HG03095 (cell line): ENCODE results near the gene TESK2.

Experiments
- ATAC-seq: cut with Tn5 transposase; IDR thresholded peaks from one replicate; pipeline ENCODE4 v1.9.1; 2021; ENCODE audit warnings: moderate library complexity; ENCODE audit not compliant: unreplicated experiment

Gene TESK2

DNA sequence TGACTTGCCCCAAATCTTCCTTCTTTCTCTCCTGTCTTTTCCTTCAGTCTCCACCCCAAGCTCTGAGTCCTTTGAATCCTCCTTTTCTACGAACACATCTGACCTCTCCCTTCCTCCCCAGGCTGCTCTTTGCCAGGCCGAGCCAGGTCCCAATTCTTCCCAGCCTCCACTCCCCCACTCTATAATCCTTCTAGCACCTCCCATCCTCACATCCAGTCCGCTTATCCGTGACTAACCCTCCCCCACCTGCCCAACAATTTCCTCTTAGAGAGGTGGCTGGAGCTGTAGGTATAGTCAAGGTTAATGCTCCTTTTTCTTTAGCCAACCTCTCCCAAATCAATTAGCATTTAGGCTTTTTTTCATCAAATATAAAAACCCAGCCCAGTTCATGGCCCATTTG, 173.8 kb downstream of the TESK2 start:
- no peak for ATAC-seq

GRCh38 chr1:45314266-45314665, 176.7 kb downstream of the TESK2 start:
- no peak for ATAC-seq

DNA sequence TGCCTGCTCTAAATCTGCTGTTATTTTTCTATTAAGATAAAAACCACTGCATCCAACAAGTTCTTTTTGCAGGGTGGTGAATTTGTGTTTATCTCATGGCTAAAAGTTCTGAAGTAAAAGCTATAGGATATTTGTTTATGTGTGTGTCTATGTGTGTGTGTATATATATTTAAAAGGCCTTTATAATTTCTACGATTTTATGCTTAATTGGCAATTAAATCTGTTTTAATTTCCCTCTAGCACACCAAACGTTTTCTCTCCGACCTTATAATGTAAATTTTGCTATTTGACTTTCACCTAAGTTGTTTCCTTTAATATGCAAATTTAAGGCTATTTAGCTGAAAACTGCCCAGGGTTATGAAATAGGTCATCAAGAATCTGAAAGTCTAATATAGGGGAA, 184.1 kb downstream of the TESK2 start:
- ATAC-seq, result no peak

DNA sequence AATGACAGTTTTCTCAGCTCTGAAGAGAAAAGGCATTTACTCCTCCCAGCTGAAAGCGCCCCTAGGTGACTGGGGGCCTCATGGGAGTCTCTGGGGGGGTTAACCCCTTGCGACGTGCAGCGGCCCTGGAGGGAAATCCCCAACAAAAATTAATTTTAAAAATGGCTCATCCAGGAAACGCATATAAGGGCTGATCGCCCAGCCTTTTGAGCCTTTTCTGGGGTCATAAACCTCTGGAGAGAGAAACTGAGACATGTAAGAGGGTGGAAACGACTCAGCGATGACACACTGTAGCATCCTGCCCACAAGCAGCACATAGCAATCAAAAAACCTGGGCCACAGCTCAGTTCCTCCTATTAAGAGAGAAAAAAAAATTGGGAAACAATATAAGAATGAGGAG, 184.6 kb downstream of the TESK2 start:
- no peak for ATAC-seq

- no peak for ATAC-seq
Measured at GRCh38 chr1:45305231-45305630, 185.7 kb downstream of the TESK2 start.

GRCh38 chr1:45304311-45305081, 186.5 kb downstream of the TESK2 start:
- ATAC-seq, result peak; percentile 1

DNA sequence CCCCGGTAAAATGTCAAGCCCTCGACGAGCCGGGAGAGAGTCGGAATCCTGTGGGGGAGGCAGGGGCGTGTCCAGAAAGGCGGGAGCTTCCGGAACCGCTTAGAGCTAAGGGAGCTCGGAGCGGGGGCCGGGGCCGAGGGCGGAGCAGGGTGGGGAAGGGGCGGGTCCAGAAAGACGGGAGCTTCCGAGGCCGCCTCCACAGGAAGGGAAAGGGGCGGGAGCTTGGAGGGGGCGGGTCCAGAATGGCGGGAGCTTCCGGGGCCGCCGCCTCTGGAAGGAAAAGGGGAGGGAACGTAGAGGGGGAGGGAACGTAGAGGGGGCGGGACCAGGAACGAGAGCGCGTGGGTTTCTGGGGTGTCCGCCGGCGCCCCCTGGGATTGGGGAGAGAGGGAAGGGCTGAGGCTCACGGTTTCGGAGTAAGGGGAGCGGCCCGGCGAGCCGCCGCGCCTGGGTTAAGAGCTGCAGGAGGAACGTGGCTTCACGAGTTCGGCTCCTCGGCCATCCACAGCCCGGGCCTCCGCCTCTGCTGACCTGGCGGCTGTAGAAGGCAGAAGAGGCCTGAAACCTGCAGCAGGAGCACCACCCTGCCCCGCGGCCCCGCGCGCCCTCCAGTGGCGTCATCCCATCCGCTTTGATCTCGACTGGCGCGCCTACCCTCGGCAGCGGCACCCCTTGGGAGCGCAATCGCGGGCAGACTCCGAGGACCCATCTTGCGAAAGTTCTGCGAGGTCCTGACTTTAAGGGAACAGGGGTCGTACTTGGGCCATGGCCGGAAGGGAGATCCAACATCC, 187.2 kb downstream of the TESK2 start:
- peak; percentile 64 for ATAC-seq

GRCh38 chr1:45302505-45303150, 188.3 kb downstream of the TESK2 start:
- no peak for ATAC-seq

DNA sequence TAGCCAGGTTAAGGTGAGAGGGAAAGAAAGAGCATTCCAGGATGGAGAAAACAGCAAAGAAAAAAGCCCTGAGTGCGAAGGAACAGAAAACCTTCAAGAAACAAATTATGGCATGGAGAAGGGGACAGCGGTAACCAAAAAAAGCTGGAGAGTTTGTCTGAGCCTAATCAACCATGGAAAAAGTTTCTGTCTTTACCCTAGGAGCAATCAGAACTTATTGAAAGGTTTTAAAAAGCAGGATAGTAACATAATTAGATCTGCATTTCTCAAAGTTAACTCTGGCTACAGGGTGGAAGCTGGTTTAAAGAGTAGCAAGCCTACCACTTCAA, 190.3 kb downstream of the TESK2 start:
- ATAC-seq, result no peak

DNA sequence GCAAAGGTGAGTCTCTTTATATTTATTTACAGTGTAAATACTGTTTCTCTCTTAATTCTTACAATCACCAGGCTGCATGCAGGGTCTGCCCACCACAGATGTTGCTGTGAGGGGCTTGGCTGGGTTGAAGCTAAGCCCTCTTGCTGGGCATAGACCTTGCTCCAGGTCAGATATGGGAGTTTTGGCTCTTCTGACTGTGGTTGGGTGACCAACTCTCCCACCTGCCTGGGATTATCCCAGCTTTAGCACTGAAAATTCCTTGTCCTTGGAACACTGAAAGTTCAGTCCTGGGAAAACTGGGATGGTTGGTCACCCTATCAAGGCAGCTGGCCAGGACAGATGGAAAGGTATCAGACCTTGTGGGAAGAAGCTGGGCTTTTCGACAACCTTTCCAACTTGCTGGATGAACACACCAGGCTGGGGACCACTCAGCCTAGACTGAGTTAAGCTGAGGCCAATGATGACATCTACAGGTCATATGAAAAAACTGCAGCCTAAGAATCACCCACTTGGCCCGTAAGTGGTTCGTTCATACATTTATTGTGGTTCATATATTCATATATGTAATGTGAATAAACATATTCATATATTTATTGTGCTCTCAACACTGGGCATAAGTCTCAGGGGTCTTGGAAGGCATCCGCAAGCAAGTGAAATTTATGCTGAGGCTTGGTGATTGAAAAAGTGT, 190.8 kb downstream of the TESK2 start:
- no peak for ATAC-seq

DNA sequence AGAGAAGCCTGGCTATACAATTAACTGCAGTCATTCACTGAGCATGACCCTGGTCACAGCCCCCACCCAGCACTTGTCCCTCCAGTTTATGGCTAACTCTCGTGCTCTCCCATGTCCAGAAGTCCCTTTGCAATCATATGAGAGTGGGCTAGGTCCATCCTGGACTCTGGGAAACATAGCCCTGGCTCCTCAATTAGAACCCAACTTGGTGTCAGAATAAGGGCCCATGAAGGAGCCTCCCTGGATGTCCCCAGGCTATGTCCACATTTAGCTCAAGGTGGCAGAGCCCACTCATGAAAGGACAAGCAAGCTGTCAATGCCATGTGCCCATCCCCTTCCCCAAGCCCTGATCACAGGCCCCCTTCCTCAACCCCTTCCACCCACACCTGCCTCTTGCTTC, 191.7 kb downstream of the TESK2 start:
- ATAC-seq, result no peak

- no peak for ATAC-seq
Measured at GRCh38 chr1:45297666-45298356, 193.2 kb downstream of the TESK2 start.
